Measurements from ENCODE around the gene SERPINB7. TPM values are rescaled to one million over a fixed set of nuclear protein-coding genes. Genes with fewer than 3 reads are reported as not detected.

SERPINB7 gene
- total and polyA plus RNA-seq, 8 donors: 0.24 to 0.32 TPM; not detected in 6

- DNase-seq (no peak), ATAC-seq (no peak)
- TF ChIP-seq, protein P1, sequence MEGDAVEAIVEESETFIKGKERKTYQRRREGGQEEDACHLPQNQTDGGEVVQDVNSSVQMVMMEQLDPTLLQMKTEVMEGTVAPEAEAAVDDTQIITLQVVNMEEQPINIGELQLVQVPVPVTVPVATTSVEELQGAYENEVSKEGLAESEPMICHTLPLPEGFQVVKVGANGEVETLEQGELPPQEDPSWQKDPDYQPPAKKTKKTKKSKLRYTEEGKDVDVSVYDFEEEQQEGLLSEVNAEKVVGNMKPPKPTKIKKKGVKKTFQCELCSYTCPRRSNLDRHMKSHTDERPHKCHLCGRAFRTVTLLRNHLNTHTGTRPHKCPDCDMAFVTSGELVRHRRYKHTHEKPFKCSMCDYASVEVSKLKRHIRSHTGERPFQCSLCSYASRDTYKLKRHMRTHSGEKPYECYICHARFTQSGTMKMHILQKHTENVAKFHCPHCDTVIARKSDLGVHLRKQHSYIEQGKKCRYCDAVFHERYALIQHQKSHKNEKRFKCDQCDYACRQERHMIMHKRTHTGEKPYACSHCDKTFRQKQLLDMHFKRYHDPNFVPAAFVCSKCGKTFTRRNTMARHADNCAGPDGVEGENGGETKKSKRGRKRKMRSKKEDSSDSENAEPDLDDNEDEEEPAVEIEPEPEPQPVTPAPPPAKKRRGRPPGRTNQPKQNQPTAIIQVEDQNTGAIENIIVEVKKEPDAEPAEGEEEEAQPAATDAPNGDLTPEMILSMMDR (IDR thresholded peaks at IDR 0.05): no peak
- H3K4me3 ChIP-seq: no peak overlapping the region
- intact Hi-C loops (cut with DNase I): no loop called here
- H3K36me3 ChIP-seq: no peaks in the 10 kb centered on the region
- H3K9me3 ChIP-seq: peaks cover 0 to 7% of the 10 kb centered on the region in 2 donors
- H3K27me3 ChIP-seq: peaks cover 0 to 8% of the 10 kb centered on the region in 2 donors
- H3K4me1 ChIP-seq: no peaks in the 10 kb centered on the region
- H3K27ac ChIP-seq: no peak overlapping the region
Observed at GRCh38 chr18:63765837-63766236, 9.4 kb upstream of the SERPINB7 start.

DNA sequence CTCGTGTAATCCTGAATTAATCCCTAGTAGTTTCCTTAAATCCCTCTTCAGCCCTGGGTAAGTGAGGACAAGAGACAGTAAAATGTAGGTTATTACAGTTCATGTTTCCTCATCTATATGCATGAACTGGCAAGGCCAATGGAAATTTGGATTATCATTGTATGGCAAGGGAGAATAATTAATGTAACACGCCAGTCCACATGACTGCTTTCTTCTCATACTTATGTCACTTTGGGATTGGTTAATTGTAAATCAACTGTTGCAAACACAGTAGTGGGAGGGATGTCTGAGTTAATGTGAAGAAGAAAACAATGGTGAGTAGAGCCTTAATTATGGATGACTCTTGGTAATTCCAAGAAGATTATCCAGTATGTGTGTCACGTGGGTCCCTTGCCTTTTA is 1.7 kb upstream of the SERPINB7 start:
- Histone ChIP-seq H3K4me3 (no peak overlapping the region), H3K36me3 (no peaks in the 10 kb centered on the region), H3K9me3 (no peaks in the 10 kb centered on the region), H3K4me1 (no peaks in the 10 kb centered on the region), H3K27me3 (peaks cover 0 to 14% of the 10 kb centered on the region in 2 donors), H3K27ac (no peak overlapping the region)
- TF ChIP-seq, protein P1 (IDR thresholded peaks at IDR 0.05): no peak
- intact Hi-C loops (cut with DNase I): no loop called here
- DNase-seq: no peak
- ATAC-seq: no peak

GRCh38 chr18:63774511-63774910 is 707 bp upstream of the SERPINB7 start:
- intact Hi-C loops (cut with DNase I): no loop called here
- no peaks in the 10 kb centered on the region for H3K9me3 ChIP-seq
- peaks cover 0 to 11% of the 10 kb centered on the region in 2 donors for H3K27me3 ChIP-seq
- no peak overlapping the region for H3K27ac ChIP-seq
- ATAC-seq (no peak), DNase-seq (no peak)
- no peak overlapping the region for H3K4me3 ChIP-seq
- no peaks in the 10 kb centered on the region for H3K4me1 ChIP-seq
- TF ChIP-seq, protein P1 (IDR thresholded peaks at IDR 0.05): no peak
- no peaks in the 10 kb centered on the region for H3K36me3 ChIP-seq

DNA sequence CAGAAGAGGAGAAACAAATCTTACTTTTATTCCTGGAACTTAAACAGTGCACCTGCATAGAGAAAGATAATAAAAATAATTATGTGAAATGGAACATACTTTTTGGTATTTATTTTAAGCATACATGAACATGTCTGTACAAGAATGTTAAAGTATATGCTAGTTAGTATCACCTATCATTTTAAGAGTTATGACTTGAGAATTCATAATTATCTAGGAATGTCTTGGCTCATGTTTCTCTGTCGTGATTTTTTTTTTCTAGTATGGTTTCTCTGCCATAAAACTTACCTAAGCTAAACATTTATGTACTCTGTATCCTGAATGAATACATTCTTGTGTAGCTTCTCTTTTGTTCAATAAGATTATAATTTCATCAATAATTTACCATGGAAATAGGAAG is 4.2 kb downstream of the SERPINB7 start:
- H3K4me3 ChIP-seq: no peak overlapping the region
- no peaks in the 10 kb centered on the region for H3K36me3 ChIP-seq
- no peaks in the 10 kb centered on the region for H3K27me3 ChIP-seq
- TF ChIP-seq, protein P1 (IDR thresholded peaks at IDR 0.05): no peak
- intact Hi-C loops (cut with DNase I): no loop called here
- no peak for DNase-seq
- no peaks in the 10 kb centered on the region for H3K9me3 ChIP-seq
- H3K4me1 ChIP-seq: no peaks in the 10 kb centered on the region
- H3K27ac ChIP-seq: no peak overlapping the region
- ATAC-seq: no peak

- TF ChIP-seq, protein P1 (IDR thresholded peaks at IDR 0.05): no peak
- Histone ChIP-seq H3K4me3 (no peak overlapping the region), H3K27ac (no peak overlapping the region), H3K4me1 (no peaks in the 10 kb centered on the region), H3K36me3 (no peaks in the 10 kb centered on the region), H3K9me3 (no peaks in the 10 kb centered on the region), H3K27me3 (no peaks in the 10 kb centered on the region)
- DNase-seq: no peak
- no peak for ATAC-seq
- intact Hi-C loops (cut with DNase I): no loop called here
Observed at GRCh38 chr18:63783394-63783793, 8.2 kb downstream of the SERPINB7 start.

Data from left lung (tissue), 10 donors.